ENCODE data around the gene ALS2. TPM values are rescaled to one million over a fixed set of nuclear protein-coding genes. Genes with fewer than 3 reads are reported as not detected.
A peak's percentile ranks its signal among the peaks of the same experiment; 100 is the strongest.

Gene ALS2
- total RNA-seq, 1 donor from 2014 or later, result 48.1 TPM

DNA sequence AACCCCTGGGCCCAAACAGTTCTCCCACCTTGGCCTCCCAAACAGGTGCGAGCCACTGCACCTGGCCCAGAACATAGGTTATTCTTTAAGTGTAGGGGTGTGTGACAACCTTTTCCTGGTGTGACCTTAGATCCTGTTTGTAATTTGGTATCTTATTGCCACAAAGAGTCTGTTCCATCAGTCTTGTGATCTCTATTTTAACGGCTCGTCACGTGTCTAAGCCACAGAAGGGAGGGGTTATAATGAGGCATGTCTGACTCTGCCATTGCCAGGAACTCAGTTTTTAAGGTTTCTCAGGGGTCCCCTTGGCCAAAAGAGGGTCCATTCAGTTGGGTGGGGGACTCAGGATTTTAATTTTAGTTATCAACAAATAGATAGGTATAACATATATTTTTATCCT lies 4.4 kb upstream of the ALS2 start:
- TF ChIP-seq, protein P1, sequence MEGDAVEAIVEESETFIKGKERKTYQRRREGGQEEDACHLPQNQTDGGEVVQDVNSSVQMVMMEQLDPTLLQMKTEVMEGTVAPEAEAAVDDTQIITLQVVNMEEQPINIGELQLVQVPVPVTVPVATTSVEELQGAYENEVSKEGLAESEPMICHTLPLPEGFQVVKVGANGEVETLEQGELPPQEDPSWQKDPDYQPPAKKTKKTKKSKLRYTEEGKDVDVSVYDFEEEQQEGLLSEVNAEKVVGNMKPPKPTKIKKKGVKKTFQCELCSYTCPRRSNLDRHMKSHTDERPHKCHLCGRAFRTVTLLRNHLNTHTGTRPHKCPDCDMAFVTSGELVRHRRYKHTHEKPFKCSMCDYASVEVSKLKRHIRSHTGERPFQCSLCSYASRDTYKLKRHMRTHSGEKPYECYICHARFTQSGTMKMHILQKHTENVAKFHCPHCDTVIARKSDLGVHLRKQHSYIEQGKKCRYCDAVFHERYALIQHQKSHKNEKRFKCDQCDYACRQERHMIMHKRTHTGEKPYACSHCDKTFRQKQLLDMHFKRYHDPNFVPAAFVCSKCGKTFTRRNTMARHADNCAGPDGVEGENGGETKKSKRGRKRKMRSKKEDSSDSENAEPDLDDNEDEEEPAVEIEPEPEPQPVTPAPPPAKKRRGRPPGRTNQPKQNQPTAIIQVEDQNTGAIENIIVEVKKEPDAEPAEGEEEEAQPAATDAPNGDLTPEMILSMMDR (IDR thresholded peaks at IDR 0.05; ENCODE audit: unreplicated experiment), result no peak
- no peaks in the 10 kb centered on the region for H3K36me3 Mint-ChIP-seq (ENCODE audit: insufficient read depth)
- H3K27me3 Mint-ChIP-seq, result peaks cover 17% of the 10 kb centered on the region
- H3K4me3 Mint-ChIP-seq (ENCODE audit: low read depth), result no peak overlapping the region
- no peaks in the 10 kb centered on the region for H3K9me3 Mint-ChIP-seq (ENCODE audit: low read depth)
- no peak for DNase-seq (ENCODE audit: low spot score, unreplicated experiment)
- no peak overlapping the region for H3K27ac Mint-ChIP-seq
- peaks cover 10% of the 10 kb centered on the region for H3K4me1 Mint-ChIP-seq (ENCODE audit: low read depth)

DNA sequence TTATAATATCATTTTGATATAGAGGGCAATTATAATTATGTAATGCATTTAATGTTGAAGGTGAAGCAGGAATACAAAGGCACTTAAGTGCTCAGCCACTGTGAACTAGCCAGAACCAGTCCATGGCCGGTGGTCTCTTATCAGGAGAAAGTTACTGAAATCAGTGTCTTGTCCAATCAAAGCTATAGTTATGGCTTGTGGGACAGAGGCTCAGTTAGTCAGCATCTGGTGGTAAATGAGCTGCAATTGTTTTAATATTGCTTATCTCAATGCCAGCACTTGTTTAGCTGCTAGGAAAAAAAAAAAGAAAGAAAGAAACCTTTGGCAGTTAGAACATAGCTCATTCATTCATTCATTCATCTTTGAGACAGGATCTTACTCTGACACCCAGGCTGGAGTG lies 3.8 kb upstream of the ALS2 start:
- H3K27me3 Mint-ChIP-seq, result peaks cover 17% of the 10 kb centered on the region
- no peaks in the 10 kb centered on the region for H3K36me3 Mint-ChIP-seq (ENCODE audit: insufficient read depth)
- H3K9me3 Mint-ChIP-seq (ENCODE audit: low read depth), result no peaks in the 10 kb centered on the region
- H3K4me1 Mint-ChIP-seq (ENCODE audit: low read depth), result peaks cover 16% of the 10 kb centered on the region
- no peak overlapping the region for H3K27ac Mint-ChIP-seq
- DNase-seq (ENCODE audit: low spot score, unreplicated experiment), result no peak
- TF ChIP-seq, protein P1 (IDR thresholded peaks at IDR 0.05; ENCODE audit: unreplicated experiment), result no peak
- H3K4me3 Mint-ChIP-seq (ENCODE audit: low read depth), result no peak overlapping the region

DNA sequence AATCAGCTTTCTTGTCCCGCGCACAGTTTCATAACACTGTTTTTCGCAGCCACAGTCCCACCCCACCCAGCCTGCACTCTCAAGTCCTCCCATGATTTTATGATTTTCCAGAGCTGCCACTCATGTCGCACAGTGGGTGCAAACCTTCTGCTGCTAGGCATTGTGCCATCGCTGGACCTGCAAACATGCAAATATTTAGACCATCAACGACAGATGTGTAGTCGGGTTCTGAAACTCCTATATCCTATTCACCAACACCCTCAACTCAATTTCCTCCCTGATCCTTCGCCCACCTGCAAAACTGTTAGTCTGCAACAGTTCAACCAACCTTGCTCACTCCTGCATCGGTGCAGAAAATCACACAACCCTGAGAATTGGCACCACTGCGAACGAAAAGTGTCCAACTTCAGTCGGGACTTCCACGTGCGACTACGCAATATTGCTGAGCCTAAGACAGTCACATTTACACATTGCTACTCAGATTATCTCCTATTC lies 871 bp upstream of the ALS2 start:
- peak overlapping the region; percentile 98 for H3K27ac Mint-ChIP-seq
- no peak for DNase-seq (ENCODE audit: low spot score, unreplicated experiment)
- TF ChIP-seq, protein P1 (IDR thresholded peaks at IDR 0.05; ENCODE audit: unreplicated experiment), result no peak
- H3K9me3 Mint-ChIP-seq (ENCODE audit: low read depth), result no peaks in the 10 kb centered on the region
- H3K4me3 Mint-ChIP-seq (ENCODE audit: low read depth), result peak overlapping the region; percentile 96
- peaks cover 37% of the 10 kb centered on the region for H3K4me1 Mint-ChIP-seq (ENCODE audit: low read depth)
- H3K27me3 Mint-ChIP-seq, result peaks cover 8% of the 10 kb centered on the region
- H3K36me3 Mint-ChIP-seq (ENCODE audit: insufficient read depth), result no peaks in the 10 kb centered on the region

DNA sequence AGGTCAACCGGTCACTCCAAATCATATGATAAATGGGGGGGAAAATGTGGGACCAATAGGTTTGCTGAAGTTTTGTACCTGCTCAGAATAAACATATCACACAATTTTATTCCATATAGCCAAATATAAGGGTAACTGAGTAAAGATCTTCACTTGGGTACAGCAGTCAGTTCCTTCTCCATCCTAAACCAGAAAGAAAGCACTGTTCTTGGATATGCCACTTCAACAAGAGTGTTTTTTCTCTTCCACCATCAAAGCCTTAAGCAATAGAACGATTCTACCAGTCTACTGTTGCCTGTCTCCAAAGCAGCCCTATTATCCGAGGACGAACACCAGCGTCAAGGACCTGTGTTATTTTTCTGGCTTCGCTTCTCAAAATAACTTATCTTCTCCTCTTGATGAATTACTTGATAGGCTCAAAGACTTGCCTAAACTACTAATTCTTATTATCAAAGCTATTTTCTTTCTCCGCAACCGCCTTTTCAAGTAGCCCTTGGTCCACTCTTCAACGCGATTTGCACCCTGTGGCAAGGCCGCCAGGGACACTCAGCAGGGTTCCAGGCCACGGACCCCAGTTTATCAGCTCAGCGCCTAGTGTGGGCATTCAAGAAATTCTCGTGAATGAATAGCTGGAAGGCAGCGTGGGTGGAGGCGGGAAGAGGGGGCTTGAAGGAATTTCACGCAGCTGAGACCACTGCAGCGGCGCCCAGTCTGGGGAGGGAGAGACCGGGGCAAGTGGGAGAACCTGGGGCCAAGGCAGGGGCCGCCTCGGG lies 646 bp downstream of the ALS2 start:
- no peak for DNase-seq (ENCODE audit: low spot score, unreplicated experiment)
- peaks cover 44% of the 10 kb centered on the region for H3K4me1 Mint-ChIP-seq (ENCODE audit: low read depth)
- H3K27ac Mint-ChIP-seq, result peak overlapping the region; percentile 98
- H3K4me3 Mint-ChIP-seq (ENCODE audit: low read depth), result peak overlapping the region; percentile 96
- no peaks in the 10 kb centered on the region for H3K9me3 Mint-ChIP-seq (ENCODE audit: low read depth)
- H3K27me3 Mint-ChIP-seq, result peaks cover 3% of the 10 kb centered on the region
- no peaks in the 10 kb centered on the region for H3K36me3 Mint-ChIP-seq (ENCODE audit: insufficient read depth)
- TF ChIP-seq, protein P1 (IDR thresholded peaks at IDR 0.05; ENCODE audit: unreplicated experiment), result no peak

DNA sequence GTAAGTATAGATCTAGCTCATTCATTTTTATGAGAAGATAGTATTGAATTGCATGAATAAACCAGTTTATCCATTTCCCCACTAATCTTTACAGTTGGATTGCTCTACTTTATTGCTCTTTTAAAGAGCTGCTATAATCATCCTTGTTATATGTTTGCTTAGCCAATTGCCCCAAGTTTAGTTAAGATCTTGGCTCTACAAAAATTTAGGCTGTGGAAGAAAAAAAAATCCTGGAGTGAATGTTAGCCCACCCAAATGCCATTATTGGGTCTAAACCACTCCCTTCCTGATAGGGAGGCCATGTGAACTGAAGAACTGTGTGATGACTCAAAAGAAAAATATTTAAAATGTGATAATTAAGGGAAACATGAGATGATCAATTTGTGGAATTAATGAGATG lies 2.9 kb downstream of the ALS2 start:
- H3K27ac Mint-ChIP-seq, result peak overlapping the region; percentile 12

More for the DNA sequence above, 2.9 kb downstream of the ALS2 start:
- H3K36me3 Mint-ChIP-seq (ENCODE audit: insufficient read depth), result no peaks in the 10 kb centered on the region
- DNase-seq (ENCODE audit: low spot score, unreplicated experiment), result no peak
- H3K4me1 Mint-ChIP-seq (ENCODE audit: low read depth), result peaks cover 44% of the 10 kb centered on the region
- TF ChIP-seq, protein P1 (IDR thresholded peaks at IDR 0.05; ENCODE audit: unreplicated experiment), result no peak
- no peaks in the 10 kb centered on the region for H3K27me3 Mint-ChIP-seq
- peak overlapping the region; percentile 20 for H3K4me3 Mint-ChIP-seq (ENCODE audit: low read depth)
- no peaks in the 10 kb centered on the region for H3K9me3 Mint-ChIP-seq (ENCODE audit: low read depth)

All from progenitor cell of endocrine pancreas (in vitro differentiated cells).